ENCODE results near the gene OTUB1.

DNA sequence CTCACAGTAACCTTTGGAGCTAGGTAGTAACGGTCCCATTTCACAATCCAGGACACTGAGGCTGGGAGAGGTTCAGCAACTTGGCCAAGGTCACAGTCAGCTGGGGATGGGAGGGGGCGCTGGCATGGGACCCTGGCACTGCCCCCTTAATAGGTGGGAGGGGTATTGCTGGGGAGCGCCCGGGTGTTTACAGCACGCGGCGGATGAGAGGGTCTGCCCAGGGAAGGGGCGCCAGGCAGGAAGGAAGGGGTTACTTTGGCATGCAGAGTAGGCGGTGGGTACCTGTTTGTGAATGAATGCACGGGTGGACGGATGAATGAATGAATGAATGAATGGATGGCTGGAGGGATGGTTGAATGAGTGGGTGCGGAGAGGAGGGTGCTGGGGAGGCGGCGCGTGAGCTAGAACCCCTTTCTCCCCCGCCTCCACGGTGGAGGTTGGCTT lies 48.9 kb downstream of the OTUB1 start:
- TF ChIP-seq, protein P1, sequence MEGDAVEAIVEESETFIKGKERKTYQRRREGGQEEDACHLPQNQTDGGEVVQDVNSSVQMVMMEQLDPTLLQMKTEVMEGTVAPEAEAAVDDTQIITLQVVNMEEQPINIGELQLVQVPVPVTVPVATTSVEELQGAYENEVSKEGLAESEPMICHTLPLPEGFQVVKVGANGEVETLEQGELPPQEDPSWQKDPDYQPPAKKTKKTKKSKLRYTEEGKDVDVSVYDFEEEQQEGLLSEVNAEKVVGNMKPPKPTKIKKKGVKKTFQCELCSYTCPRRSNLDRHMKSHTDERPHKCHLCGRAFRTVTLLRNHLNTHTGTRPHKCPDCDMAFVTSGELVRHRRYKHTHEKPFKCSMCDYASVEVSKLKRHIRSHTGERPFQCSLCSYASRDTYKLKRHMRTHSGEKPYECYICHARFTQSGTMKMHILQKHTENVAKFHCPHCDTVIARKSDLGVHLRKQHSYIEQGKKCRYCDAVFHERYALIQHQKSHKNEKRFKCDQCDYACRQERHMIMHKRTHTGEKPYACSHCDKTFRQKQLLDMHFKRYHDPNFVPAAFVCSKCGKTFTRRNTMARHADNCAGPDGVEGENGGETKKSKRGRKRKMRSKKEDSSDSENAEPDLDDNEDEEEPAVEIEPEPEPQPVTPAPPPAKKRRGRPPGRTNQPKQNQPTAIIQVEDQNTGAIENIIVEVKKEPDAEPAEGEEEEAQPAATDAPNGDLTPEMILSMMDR (IDR thresholded peaks at IDR 0.05 in 2 of 3, conservative IDR thresholded peaks at IDR 0.05 in 1 of 3; ENCODE audit: borderline replicate concordance in 1 of 3, insufficient read depth in 1 of 3, low read depth in 2 of 3, low read length in 2 of 3), result no peak
- TF ChIP-seq SP1 (IDR thresholded peaks at IDR 0.05; ENCODE audit: low read depth) (no peak), SIN3A (IDR thresholded peaks at IDR 0.05; ENCODE audit: low read depth) (no peak), MAX (IDR thresholded peaks at IDR 0.05) (no peak), JUND (IDR thresholded peaks at IDR 0.05) (no peak), ZNF274 (IDR thresholded peaks at IDR 0.05; ENCODE audit: low read depth, low read length) (no peak), REST (IDR thresholded peaks at IDR 0.05; ENCODE audit: low read depth) (no peak), POLR2AphosphoS5 (IDR thresholded peaks at IDR 0.05; ENCODE audit: low read depth, low read length) (no peak), RAD21 (IDR thresholded peaks at IDR 0.05; ENCODE audit: low read depth) (no peak), EZH2 (IDR thresholded peaks at IDR 0.05) (no peak), SRF (IDR thresholded peaks at IDR 0.05; ENCODE audit: low read depth) (no peak), POLR2A (IDR thresholded peaks at IDR 0.05; ENCODE audit: borderline replicate concordance, extremely low read depth, insufficient read depth, insufficient read length) (no peak), EZH2phosphoT487 (IDR thresholded peaks at IDR 0.05; ENCODE audit: borderline replicate concordance) (no peak)
